K562 (cell line): ENCODE measurements around the gene TRANK1. TPM values are rescaled to one million over a fixed set of nuclear protein-coding genes. Genes with fewer than 3 reads are reported as not detected.

ENCODE experiments used
- CBFA2T2 ChIP-seq: fragments of 450-650 bp; conservative IDR thresholded peaks from 2 replicates; pipeline ENCODE4 v1.6.1; 2017; ENCODE audit warnings: mild to moderate bottlenecking
- E2F4 ChIP-seq: sonication (generic); formaldehyde crosslinking; IDR thresholded peaks from 2 replicates; pipeline ENCODE4 v1.8.0; 2022; ENCODE audit warnings: mild to moderate bottlenecking, low read depth, missing genetic modification reagents
- NELFE ChIP-seq: IDR thresholded peaks from 2 replicates; pipeline ENCODE4 v1.6.1; 2011; ENCODE audit warnings: mild to moderate bottlenecking; ENCODE audit not compliant: insufficient read depth, insufficient read length
- TGIF2 ChIP-seq: sonication (generic); formaldehyde crosslinking; IDR thresholded peaks from 2 replicates; pipeline ENCODE4 v1.8.1; 2022; ENCODE audit warnings: mild to moderate bottlenecking, missing genetic modification reagents, moderate library complexity
- TSC22D4 ChIP-seq: fragments of 450-650 bp; IDR thresholded peaks from 2 replicates; pipeline ENCODE4 v1.6.1; 2016; ENCODE audit warnings: missing genetic modification characterization, missing biosample characterization, control low read depth
- ZNF253 ChIP-seq: fragments of 250-450 bp; sonication (Bioruptor Pico); conservative IDR thresholded peaks from 2 replicates; pipeline ENCODE4 v1.6.1; 2021; ENCODE audit warnings: mild to moderate bottlenecking
- ZNF347 ChIP-seq: fragments of 450-650 bp; formaldehyde crosslinking; IDR thresholded peaks from 2 replicates; pipeline ENCODE4 v1.4.0; 2020; ENCODE audit warnings: low read depth, mild to moderate bottlenecking, moderate library complexity
- ZNF57 ChIP-seq: fragments of 450-650 bp; formaldehyde crosslinking; IDR thresholded peaks from 2 replicates; pipeline ENCODE4 v1.4.0; 2020; ENCODE audit warnings: mild to moderate bottlenecking, moderate library complexity
- polyA plus RNA-seq, 8 experiments: library from polyadenylated mRNA; depleted of rRNA in 4 of 8; stranded (reverse) in 5 of 8; unstranded in 3 of 8; fragments of >200 nt; fragmentation: Nextera tagmentation in 2 of 8; fragmentation: Illumina TruSeq in 1 of 8; extraction: Ambion mirVana in 2 of 8; extraction: Trizol in 1 of 8; gene quantifications; 2 replicates each; pipeline versions ENCODE4 v1.2.1 to v1.2.3, GENCODE V29; 2011 to 2014; ENCODE audit warnings: inconsistent platforms in 1 of 8, missing spikeins in 1 of 8
- total RNA-seq, 7 experiments: library from RNA; depleted of rRNA in 6 of 7; stranded (reverse); fragments of >200 nt in 6 of 7; fragmentation: Illumina TruSeq in 2 of 7; extraction: Trizol in 2 of 7; gene quantifications; 2 replicates each; pipeline versions ENCODE4 v1.2.1 to v1.2.3, GENCODE V29; 2011 to 2021; ENCODE audit warnings: low replicate concordance in 1 of 7
- TF ChIP-seq, protein P1 (sequence below): fragments of 250-450 bp; sonication (Bioruptor Pico); IDR thresholded peaks from 2 replicates; pipeline ENCODE4 v1.4.0; 2020
- TF ChIP-seq, protein P2 (sequence below): fragments of 450-650 bp; formaldehyde crosslinking; IDR thresholded peaks from 2 replicates; pipeline ENCODE4 v1.4.0; 2022; ENCODE audit warnings: mild to moderate bottlenecking, moderate library complexity
- TF ChIP-seq, protein P3 (sequence below), 2 experiments: fragments of 450-650 bp; formaldehyde crosslinking in 1 of 2; IDR thresholded peaks; 2 replicates each; pipeline versions ENCODE4 v1.4.0 to v1.6.1; 2014 to 2020; ENCODE audit warnings: mild to moderate bottlenecking in 2 of 2, borderline replicate concordance in 1 of 2, low read depth in 1 of 2

Gene TRANK1
- total and polyA plus RNA-seq, 9 of the 15 experiments (the other 6 are each of a cell fraction or from before 2014, with no cell fraction given) = 0.41 to 5.3 (median 2.1) TPM

DNA sequence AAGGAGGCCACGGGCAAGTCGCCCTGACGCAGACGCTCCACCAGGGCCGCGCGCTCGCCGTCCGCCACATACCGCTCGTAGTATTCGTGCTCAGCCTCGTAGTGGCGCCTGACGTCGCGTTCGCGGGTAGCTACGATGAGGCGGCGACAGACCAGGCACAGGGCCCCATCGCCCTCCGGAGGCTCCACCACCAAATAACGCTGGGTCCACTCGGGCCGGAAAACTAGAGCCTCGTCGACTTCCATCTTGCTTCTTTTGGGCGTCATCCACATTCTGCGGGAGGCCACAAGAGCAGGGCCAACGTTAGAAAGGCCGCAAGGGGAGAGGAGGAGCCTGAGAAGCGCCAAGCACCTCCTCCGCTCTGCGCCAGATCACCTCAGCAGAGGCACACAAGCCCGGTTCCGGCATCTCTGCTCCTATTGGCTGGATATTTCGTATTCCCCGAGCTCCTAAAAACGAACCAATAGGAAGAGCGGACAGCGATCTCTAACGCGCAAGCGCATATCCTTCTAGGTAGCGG, 48.0 kb upstream of the TRANK1 start, which contains the start of gene EPM2AIP1 (continued):
- TF ChIP-seq, protein P1, sequence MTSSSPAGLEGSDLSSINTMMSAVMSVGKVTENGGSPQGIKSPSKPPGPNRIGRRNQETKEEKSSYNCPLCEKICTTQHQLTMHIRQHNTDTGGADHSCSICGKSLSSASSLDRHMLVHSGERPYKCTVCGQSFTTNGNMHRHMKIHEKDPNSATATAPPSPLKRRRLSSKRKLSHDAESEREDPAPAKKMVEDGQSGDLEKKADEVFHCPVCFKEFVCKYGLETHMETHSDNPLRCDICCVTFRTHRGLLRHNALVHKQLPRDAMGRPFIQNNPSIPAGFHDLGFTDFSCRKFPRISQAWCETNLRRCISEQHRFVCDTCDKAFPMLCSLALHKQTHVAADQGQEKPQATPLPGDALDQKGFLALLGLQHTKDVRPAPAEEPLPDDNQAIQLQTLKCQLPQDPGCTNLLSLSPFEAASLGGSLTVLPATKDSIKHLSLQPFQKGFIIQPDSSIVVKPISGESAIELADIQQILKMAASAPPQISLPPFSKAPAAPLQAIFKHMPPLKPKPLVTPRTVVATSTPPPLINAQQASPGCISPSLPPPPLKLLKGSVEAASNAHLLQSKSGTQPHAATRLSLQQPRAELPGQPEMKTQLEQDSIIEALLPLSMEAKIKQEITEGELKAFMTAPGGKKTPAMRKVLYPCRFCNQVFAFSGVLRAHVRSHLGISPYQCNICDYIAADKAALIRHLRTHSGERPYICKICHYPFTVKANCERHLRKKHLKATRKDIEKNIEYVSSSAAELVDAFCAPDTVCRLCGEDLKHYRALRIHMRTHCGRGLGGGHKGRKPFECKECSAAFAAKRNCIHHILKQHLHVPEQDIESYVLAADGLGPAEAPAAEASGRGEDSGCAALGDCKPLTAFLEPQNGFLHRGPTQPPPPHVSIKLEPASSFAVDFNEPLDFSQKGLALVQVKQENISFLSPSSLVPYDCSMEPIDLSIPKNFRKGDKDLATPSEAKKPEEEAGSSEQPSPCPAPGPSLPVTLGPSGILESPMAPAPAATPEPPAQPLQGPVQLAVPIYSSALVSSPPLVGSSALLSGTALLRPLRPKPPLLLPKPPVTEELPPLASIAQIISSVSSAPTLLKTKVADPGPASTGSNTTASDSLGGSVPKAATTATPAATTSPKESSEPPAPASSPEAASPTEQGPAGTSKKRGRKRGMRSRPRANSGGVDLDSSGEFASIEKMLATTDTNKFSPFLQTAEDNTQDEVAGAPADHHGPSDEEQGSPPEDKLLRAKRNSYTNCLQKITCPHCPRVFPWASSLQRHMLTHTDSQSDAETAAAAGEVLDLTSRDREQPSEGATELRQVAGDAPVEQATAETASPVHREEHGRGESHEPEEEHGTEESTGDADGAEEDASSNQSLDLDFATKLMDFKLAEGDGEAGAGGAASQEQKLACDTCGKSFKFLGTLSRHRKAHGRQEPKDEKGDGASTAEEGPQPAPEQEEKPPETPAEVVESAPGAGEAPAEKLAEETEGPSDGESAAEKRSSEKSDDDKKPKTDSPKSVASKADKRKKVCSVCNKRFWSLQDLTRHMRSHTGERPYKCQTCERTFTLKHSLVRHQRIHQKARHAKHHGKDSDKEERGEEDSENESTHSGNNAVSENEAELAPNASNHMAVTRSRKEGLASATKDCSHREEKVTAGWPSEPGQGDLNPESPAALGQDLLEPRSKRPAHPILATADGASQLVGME (CRISPR knock-in tag) = peak; percentile 93; the same call in 1 of the 2 replicates
- TF ChIP-seq NELFE (no peak), ZNF57 (CRISPR knock-in tag) (0 out of 2 replicates have a peak, but pooled peaks have one; percentile 70), TSC22D4 (tag) (no peak), E2F4 (peak; percentile 72; the same call in 1 of the 2 replicates), TGIF2 (no peak; the same call in 1 of the 2 replicates), ZNF253 (CRISPR knock-in tag) (0 out of 2 replicates have a peak, but pooled peaks have one; percentile 34), ZNF347 (CRISPR knock-in tag) (no peak), CBFA2T2 (no peak)
- TF ChIP-seq, protein P2, sequence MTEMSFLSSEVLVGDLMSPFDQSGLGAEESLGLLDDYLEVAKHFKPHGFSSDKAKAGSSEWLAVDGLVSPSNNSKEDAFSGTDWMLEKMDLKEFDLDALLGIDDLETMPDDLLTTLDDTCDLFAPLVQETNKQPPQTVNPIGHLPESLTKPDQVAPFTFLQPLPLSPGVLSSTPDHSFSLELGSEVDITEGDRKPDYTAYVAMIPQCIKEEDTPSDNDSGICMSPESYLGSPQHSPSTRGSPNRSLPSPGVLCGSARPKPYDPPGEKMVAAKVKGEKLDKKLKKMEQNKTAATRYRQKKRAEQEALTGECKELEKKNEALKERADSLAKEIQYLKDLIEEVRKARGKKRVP (CRISPR knock-in tag) = peak; percentile 54; the same call in 1 of the 2 replicates
- TF ChIP-seq, protein P3, sequence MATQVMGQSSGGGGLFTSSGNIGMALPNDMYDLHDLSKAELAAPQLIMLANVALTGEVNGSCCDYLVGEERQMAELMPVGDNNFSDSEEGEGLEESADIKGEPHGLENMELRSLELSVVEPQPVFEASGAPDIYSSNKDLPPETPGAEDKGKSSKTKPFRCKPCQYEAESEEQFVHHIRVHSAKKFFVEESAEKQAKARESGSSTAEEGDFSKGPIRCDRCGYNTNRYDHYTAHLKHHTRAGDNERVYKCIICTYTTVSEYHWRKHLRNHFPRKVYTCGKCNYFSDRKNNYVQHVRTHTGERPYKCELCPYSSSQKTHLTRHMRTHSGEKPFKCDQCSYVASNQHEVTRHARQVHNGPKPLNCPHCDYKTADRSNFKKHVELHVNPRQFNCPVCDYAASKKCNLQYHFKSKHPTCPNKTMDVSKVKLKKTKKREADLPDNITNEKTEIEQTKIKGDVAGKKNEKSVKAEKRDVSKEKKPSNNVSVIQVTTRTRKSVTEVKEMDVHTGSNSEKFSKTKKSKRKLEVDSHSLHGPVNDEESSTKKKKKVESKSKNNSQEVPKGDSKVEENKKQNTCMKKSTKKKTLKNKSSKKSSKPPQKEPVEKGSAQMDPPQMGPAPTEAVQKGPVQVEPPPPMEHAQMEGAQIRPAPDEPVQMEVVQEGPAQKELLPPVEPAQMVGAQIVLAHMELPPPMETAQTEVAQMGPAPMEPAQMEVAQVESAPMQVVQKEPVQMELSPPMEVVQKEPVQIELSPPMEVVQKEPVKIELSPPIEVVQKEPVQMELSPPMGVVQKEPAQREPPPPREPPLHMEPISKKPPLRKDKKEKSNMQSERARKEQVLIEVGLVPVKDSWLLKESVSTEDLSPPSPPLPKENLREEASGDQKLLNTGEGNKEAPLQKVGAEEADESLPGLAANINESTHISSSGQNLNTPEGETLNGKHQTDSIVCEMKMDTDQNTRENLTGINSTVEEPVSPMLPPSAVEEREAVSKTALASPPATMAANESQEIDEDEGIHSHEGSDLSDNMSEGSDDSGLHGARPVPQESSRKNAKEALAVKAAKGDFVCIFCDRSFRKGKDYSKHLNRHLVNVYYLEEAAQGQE (IDR thresholded peaks at IDR 0.05; ENCODE audit: borderline replicate concordance) = peak; percentile 38
- TF ChIP-seq, protein P3 (CRISPR knock-in tag; IDR thresholded peaks at IDR 0.05; ENCODE audit: low read depth) = peak; percentile 89
